ENCODE measurements around the gene UBN1. TPM values are rescaled to one million over a fixed set of nuclear protein-coding genes. Genes with fewer than 3 reads are reported as not detected.

The UBN1 gene
- total and polyA plus RNA-seq, 2 of the 13 experiments (the other 11 are each of a cell fraction or from before 2014, with no cell fraction given), result 10.6 to 23.5 TPM

DNA sequence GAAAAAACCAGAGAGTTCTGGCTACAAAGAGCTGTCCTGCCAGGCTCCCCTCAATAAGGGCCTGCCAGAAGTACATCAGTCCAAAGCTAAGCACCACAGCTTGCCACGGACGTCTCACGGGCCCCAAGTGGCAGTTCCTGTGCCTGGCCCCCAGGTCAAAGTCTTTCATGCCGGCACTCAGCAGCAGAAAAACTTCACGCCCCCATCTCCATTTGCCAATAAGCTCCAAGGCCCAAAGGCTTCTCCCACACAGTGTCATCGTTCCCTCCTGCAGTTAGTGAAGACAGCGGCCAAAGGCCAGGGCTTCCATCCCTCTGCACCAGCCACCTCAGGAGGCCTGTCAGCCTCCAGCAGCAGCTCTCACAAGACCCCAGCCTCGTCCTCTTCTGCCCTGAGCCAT lies 27.4 kb downstream of the UBN1 start:
- Histone ChIP-seq H3K4me2 (ENCODE audit: low read depth, low read length) (no peak overlapping the region), H4K20me1 (ENCODE audit: insufficient read depth, low read length) (no peaks in the 10 kb centered on the region), H3K79me2 (ENCODE audit: insufficient read depth, low read length) (no peaks in the 10 kb centered on the region), H3K27ac (ENCODE audit: extremely low read length, insufficient read depth, low read length) (no peak overlapping the region), H3K4me1 (ENCODE audit: insufficient read depth, low read length) (peaks cover 11% of the 10 kb centered on the region; the same call in 1 of the 2 replicates), H2AFZ (ENCODE audit: low read length) (no peak overlapping the region), H3K36me3 (replicated peaks in 1 of 2; ENCODE audit: control insufficient read depth in 1 of 2, insufficient read depth in 2 of 2, low read length in 2 of 2) (peaks cover 57 to 87% of the 10 kb centered on the region in 2 experiments), H3K27me3 (ENCODE audit: control insufficient read depth in 1 of 2, insufficient read depth in 2 of 2, low read length in 2 of 2) (no peaks in the 10 kb centered on the region), H3K9ac (ENCODE audit: insufficient read depth, low read depth, low read length) (no peak overlapping the region), H3K4me3 (replicated peaks in 1 of 3; ENCODE audit: insufficient read depth in 1 of 3, low read depth in 2 of 3, low read length in 3 of 3) (no peak overlapping the region), H3K9me3 (ENCODE audit: low read length) (no peaks in the 10 kb centered on the region)
- no peak for FAIRE-seq
- ChIA-PET CTCF (ENCODE audit: low intra/inter-chr PET ratio, low total read pairs) (no interaction called here), POLR2A (no interaction called here)
- BruUV-seq (replicated peaks), result TSS peak; percentile 26
- intact Hi-C loops (cut with micrococcal nuclease; ENCODE audit: unreplicated experiment), result no loop called here
- no peak for DNase-seq (ENCODE audit: low spot score)
- 68% methylated on average over 6 of the region's 8 CpGs for WGBS (ENCODE audit: low lambda C conversion rate)
- TF ChIP-seq ZNF776 (CRISPR knock-in tag; IDR thresholded peaks at IDR 0.05), result no peak
- TF ChIP-seq HNF4A (CRISPR knock-in tag; IDR thresholded peaks at IDR 0.05), result peak; percentile 23; the same call in 1 of the 2 replicates
- no peak for TF ChIP-seq MYC (CRISPR knock-in tag; IDR thresholded peaks at IDR 0.05; ENCODE audit: borderline replicate concordance)
- TF ChIP-seq HNF4G (IDR thresholded peaks at IDR 0.05; ENCODE audit: borderline replicate concordance, low read depth, low read length), result 0 out of 2 replicates have a peak, but pooled peaks have one; percentile 12
- no peak for TF ChIP-seq HNF4G (CRISPR knock-in tag; IDR thresholded peaks at IDR 0.05; ENCODE audit: borderline replicate concordance, low read depth)
- ATAC-seq, result peak; percentile 31
- in situ Hi-C loops (cut with HindIII; ENCODE audit: extremely low pct_ligation_motif_present, low pct_unique_long_range_greater_than_20kb), result no loop called here

DNA sequence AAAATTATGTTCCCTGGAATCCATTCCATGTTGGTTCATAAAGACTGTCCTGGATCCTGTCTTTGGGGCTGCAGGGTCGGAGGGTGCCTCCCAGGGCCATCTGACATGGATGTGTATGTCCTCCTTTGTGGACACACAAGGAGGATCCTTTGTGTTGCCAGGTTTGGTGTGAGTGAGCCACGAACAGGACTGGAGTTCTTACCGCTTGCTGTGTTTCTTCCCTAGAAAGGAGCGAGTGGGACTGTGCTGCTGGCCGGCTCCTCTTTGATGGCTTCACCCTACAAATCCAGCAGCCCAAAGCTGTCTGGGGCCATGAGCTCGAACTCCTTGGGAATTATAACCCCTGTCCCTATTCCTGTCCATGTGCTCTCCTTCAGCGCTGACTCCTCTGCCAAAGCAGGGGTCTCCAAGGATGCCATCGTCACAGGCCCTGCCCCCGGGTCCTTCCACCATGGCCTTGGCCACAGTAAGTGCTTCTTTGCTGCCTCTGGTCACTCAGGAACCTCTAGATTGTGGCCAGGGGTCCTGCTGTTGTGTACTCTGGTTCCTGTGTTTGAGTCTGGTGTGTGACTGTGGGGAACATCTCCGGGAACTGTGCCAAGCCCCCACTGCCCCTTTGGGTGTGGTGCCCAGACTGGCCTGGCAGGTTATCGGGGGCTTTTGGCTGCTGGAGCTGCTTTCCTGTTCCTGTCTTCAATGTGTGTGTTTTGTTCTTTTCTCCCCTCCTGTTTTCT lies 29.5 kb downstream of the UBN1 start:
- intact Hi-C loops (cut with micrococcal nuclease; ENCODE audit: unreplicated experiment), result no loop called here
- FAIRE-seq, result no peak
- Histone ChIP-seq H3K27ac (ENCODE audit: extremely low read length, insufficient read depth, low read length) (no peak overlapping the region), H3K9me3 (ENCODE audit: low read length) (no peaks in the 10 kb centered on the region), H3K27me3 (ENCODE audit: control insufficient read depth in 1 of 2, insufficient read depth in 2 of 2, low read length in 2 of 2) (no peaks in the 10 kb centered on the region), H2AFZ (ENCODE audit: low read length) (no peak overlapping the region), H3K4me2 (ENCODE audit: low read depth, low read length) (no peak overlapping the region), H3K36me3 (replicated peaks in 1 of 2; ENCODE audit: control insufficient read depth in 1 of 2, insufficient read depth in 2 of 2, low read length in 2 of 2) (peaks cover 51 to 89% of the 10 kb centered on the region in 2 experiments), H3K4me1 (ENCODE audit: insufficient read depth, low read length) (peaks cover 11% of the 10 kb centered on the region; the same call in 1 of the 2 replicates), H4K20me1 (ENCODE audit: insufficient read depth, low read length) (no peaks in the 10 kb centered on the region), H3K79me2 (ENCODE audit: insufficient read depth, low read length) (no peaks in the 10 kb centered on the region), H3K9ac (ENCODE audit: insufficient read depth, low read depth, low read length) (no peak overlapping the region), H3K4me3 (replicated peaks in 1 of 3; ENCODE audit: insufficient read depth in 1 of 3, low read depth in 2 of 3, low read length in 3 of 3) (no peak overlapping the region)
- in situ Hi-C loops (cut with HindIII; ENCODE audit: extremely low pct_ligation_motif_present, low pct_unique_long_range_greater_than_20kb), result no loop called here
- ChIA-PET CTCF (ENCODE audit: low intra/inter-chr PET ratio, low total read pairs) (no interaction called here), POLR2A (no interaction called here)
- DNase-seq (ENCODE audit: low spot score), result no peak
- no TSS peak for BruUV-seq (replicated peaks)
- 96% methylated on average over 11 of the region's 11 CpGs for WGBS (ENCODE audit: low lambda C conversion rate)
- ATAC-seq, result no peak
- TF ChIP-seq SMARCE1 (IDR thresholded peaks at IDR 0.05; ENCODE audit: borderline replicate concordance) (no peak), RFXANK (CRISPR knock-in tag; IDR thresholded peaks at IDR 0.05) (no peak), NCOA5 (CRISPR knock-in tag; IDR thresholded peaks at IDR 0.05) (no peak), ETV5 (CRISPR knock-in tag; IDR thresholded peaks at IDR 0.05; ENCODE audit: borderline replicate concordance) (no peak), MBNL3 (CRISPR knock-in tag; conservative IDR thresholded peaks at IDR 0.05) (no peak), EHMT2 (IDR thresholded peaks at IDR 0.05; ENCODE audit: borderline replicate concordance, low read depth, low read length) (no peak), ZFAT (CRISPR knock-in tag; conservative IDR thresholded peaks at IDR 0.05) (no peak), ATF1 (CRISPR knock-in tag; IDR thresholded peaks at IDR 0.05) (no peak)
- TF ChIP-seq, protein P1, sequence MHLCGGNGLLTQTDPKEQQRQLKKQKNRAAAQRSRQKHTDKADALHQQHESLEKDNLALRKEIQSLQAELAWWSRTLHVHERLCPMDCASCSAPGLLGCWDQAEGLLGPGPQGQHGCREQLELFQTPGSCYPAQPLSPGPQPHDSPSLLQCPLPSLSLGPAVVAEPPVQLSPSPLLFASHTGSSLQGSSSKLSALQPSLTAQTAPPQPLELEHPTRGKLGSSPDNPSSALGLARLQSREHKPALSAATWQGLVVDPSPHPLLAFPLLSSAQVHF (CRISPR knock-in tag; IDR thresholded peaks at IDR 0.05), result no peak
- TF ChIP-seq, protein P2, sequence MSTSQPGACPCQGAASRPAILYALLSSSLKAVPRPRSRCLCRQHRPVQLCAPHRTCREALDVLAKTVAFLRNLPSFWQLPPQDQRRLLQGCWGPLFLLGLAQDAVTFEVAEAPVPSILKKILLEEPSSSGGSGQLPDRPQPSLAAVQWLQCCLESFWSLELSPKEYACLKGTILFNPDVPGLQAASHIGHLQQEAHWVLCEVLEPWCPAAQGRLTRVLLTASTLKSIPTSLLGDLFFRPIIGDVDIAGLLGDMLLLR (CRISPR knock-in tag; IDR thresholded peaks at IDR 0.05), result no peak

All from HepG2 (cell line).